ENCODE results near the gene FBXL17. TPM values are rescaled to one million over a fixed set of nuclear protein-coding genes. Genes with fewer than 3 reads are reported as not detected.

FBXL17 gene
- total and polyA plus RNA-seq, 2 of the 4 experiments (the other 2 are of a cell fraction) = 3.9 to 8.1 TPM

DNA sequence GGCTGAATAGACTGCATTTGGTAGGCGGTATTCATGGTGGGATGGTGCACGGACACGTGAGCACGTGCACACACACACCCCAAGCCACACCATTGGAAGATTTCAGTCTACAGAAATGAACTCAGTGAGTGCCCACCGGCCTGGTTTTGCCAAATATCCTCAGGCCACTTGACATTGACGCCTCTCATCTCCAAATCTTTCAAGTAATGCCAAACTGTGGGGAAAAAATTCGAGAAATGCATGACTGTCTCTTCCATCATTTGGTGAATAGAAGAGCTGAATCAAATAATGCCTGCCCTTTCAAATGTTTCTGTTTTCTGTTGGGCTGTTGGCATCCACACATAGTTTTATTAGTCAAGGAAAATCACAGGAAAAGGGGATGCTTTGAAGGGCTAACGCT, 528.9 kb downstream of the FBXL17 start:
- H2BK15ac ChIP-seq (ENCODE audit: low read depth, low read length) = no peak overlapping the region
- POLR2A ChIA-PET (ENCODE audit: unreplicated experiment) = no interaction called here
- no peak overlapping the region for H4K8ac ChIP-seq (ENCODE audit: low read depth in 2 of 2, low read length in 2 of 2)
- H2AFZ ChIP-seq (replicated peaks; ENCODE audit: low read length, poor library complexity) = no peak overlapping the region
- BruUV-seq (replicated peaks) = no TSS peak
- CTCF ChIA-PET = no interaction called here
- H3K4me2 ChIP-seq (ENCODE audit: low read depth, low read length) = no peak overlapping the region
- H3K27ac ChIP-seq (ENCODE audit: insufficient read depth, low read length) = no peak overlapping the region
- no peak overlapping the region for H3K4me3 ChIP-seq (ENCODE audit: insufficient read depth, low read depth, low read length)
- no peak overlapping the region for H3K56ac ChIP-seq (ENCODE audit: extremely low read depth, insufficient read depth, low read length)
- ATAC-seq (ENCODE audit: low read depth) (no peak), DNase-seq (no peak)
- in situ Hi-C loops (cut with MboI; ENCODE audit: low sequenced_read_pairs) (no loop called here), dilution Hi-C loops (cut with HindIII; ENCODE audit: low sequenced_read_pairs, unreplicated experiment) (no loop called here), intact Hi-C loops (cut with micrococcal nuclease) (no loop called here)
- no peak overlapping the region for H3K4ac ChIP-seq (ENCODE audit: low read depth, low read length)
- H3K9me1 ChIP-seq (ENCODE audit: insufficient read depth, low read length) = no peaks in the 10 kb centered on the region
- H3K14ac ChIP-seq (replicated peaks; ENCODE audit: low read depth, low read length) = no peak overlapping the region
- H3K79me1 ChIP-seq (ENCODE audit: low read depth in 1 of 2, low read length in 2 of 2) = no peaks in the 10 kb centered on the region
- no peak overlapping the region for H3K23ac ChIP-seq (ENCODE audit: low read depth, low read length)
- no peak overlapping the region for H2BK20ac ChIP-seq (ENCODE audit: low read depth, low read length)
- no peak for TF ChIP-seq RAD21 (IDR thresholded peaks at IDR 0.05; ENCODE audit: low read length)
- no peak for TF ChIP-seq NFE2L2 (IDR thresholded peaks at IDR 0.05; ENCODE audit: low read depth, low read length)
- no peak for TF ChIP-seq CEBPB (IDR thresholded peaks at IDR 0.05; ENCODE audit: low read depth, low read length)
- TF ChIP-seq RCOR1 (IDR thresholded peaks at IDR 0.05; ENCODE audit: insufficient replicate concordance, low read length) = no peak
- H3K9me3 ChIP-seq (ENCODE audit: control insufficient read depth, insufficient read depth, low read length) = no peaks in the 10 kb centered on the region
- H3K4me1 ChIP-seq (ENCODE audit: control insufficient read depth, insufficient read depth, low read length) = no peaks in the 10 kb centered on the region
- no peak overlapping the region for H2BK120ac ChIP-seq (ENCODE audit: low read depth, low read length)
- no peak overlapping the region for H4K91ac ChIP-seq (ENCODE audit: insufficient read depth, low read depth, low read length)
- H2BK5ac ChIP-seq (ENCODE audit: low read depth, low read length, poor library complexity, severe bottlenecking) = no peak overlapping the region
- no peaks in the 10 kb centered on the region for H3K27me3 ChIP-seq (ENCODE audit: control insufficient read depth, insufficient read depth, low read length)
- WGBS, 2 experiments (ENCODE audit: extremely low coverage in 2 of 2, insufficient read length in 1 of 2) = no CpG with 5 or more reads among the region's 8 CpGs
- no peaks in the 10 kb centered on the region for H4K20me1 ChIP-seq (ENCODE audit: insufficient read depth, low read length)
- H2AK5ac ChIP-seq (ENCODE audit: low read depth, low read length) = no peak overlapping the region
- no peaks in the 10 kb centered on the region for H3K36me3 ChIP-seq (ENCODE audit: control insufficient read depth, insufficient read depth, low read length)
- no peak overlapping the region for H2AK9ac ChIP-seq (replicated peaks; ENCODE audit: low read depth, low read length, poor library complexity)
- H4K5ac ChIP-seq (ENCODE audit: low read depth, low read length) = no peak overlapping the region
- H3K9ac ChIP-seq (ENCODE audit: low read depth, low read length) = no peak overlapping the region
- H3K18ac ChIP-seq (ENCODE audit: low read depth, low read length) = no peak overlapping the region

All from IMR-90 (cell line).